ENCODE data around the gene MICAL2.

MICAL2 gene

DNA sequence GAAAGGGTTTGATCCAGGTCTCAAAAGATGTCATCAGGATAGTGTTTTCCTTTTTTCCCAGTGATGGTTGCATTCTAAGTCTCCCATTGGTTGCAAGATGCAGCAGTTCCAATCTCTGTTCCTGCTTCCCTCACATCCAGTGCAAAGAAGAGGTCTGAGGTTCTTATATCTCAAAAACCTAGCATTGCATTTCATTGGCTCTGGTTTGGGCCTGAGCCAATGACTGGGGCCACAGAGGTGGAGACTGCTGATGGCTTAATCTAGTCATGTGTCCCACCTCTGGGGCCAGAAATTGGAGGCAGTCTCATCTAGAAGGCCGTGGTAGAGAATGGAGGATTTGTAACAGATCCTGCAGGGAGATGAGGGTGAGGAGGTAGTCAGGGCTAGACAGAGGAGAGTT lies 13.2 kb upstream of the MICAL2 start:
- no peaks in the 10 kb centered on the region for H3K27me3 ChIP-seq
- no peak overlapping the region for H3K27ac ChIP-seq
- H3K36me3 ChIP-seq = no peaks in the 10 kb centered on the region
- H3K4me3 ChIP-seq = no peak overlapping the region
- H3K4me2 ChIP-seq = no peak overlapping the region
- peaks cover 30% of the 10 kb centered on the region for H3K4me1 ChIP-seq
- no peaks in the 10 kb centered on the region for H3K9me3 ChIP-seq
- no peaks in the 10 kb centered on the region for H4K20me1 ChIP-seq
- no peak for TF ChIP-seq Cebpa-rat (IDR thresholded peaks at IDR 0.05)
- H3K9ac ChIP-seq = no peak overlapping the region

DNA sequence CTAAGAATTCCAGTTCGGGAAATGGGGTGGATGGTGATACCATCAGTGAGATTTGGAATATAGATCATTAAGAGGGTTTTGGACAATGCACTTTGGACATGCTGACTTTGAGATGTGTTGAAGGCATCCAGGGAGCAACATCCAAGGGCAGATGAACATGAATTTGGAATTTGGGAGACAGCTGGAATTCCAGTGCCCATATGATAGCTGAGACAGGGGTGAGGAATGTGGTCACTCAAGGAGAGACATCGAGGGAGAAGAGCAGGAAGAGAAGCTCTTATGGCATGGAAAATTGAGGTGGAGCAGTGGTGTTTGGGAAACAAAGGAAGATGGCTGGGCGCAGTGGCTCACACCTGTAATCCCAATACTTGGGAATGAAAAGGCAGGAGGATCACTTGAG lies 11.8 kb upstream of the MICAL2 start:
- peaks cover 24% of the 10 kb centered on the region for H3K4me1 ChIP-seq
- no peak overlapping the region for H3K27ac ChIP-seq
- no peak for TF ChIP-seq Cebpa-rat (IDR thresholded peaks at IDR 0.05)
- no peaks in the 10 kb centered on the region for H3K36me3 ChIP-seq
- H3K9ac ChIP-seq = no peak overlapping the region
- no peak overlapping the region for H3K4me3 ChIP-seq
- no peaks in the 10 kb centered on the region; the same call in 1 of the 2 replicates for H3K27me3 ChIP-seq
- H3K4me2 ChIP-seq = peak overlapping the region; percentile 51
- no peaks in the 10 kb centered on the region for H3K9me3 ChIP-seq
- H4K20me1 ChIP-seq = no peaks in the 10 kb centered on the region

DNA sequence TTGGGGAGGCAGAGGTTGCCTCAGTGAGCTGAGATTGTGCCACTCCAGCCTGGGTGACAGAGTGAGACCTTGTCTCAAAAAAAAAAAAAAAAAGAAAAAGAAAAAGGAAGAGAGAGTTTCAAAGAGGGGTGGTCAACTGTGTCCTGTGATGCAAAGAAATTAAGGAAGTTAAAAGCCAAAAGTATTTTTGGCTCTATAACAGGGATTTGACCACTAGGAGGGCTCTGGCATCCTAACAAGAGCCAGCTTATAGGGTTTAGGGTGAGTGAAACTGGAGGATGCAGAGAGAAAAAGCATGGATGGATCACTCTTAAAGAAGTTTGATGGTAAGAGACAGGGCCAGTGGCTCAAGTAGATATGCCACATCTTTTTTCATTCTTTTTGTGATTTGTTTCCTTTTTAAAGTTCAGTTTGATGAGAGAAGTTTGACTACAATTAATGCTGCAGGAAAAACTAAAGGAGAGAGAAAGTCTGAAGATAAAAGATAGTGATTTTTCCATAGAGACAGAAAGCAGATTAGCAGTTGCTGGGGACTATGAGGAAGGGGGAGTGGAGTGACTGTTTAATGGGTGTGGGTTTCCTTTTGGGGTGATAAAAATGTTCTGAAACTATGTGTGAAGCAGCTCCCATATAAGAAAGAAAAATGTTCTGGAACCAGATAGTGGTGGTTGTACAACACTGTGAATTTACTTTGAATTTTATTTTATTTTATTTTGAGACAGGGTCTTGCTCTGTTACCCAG lies 11.1 kb upstream of the MICAL2 start:
- H3K4me1 ChIP-seq = peaks cover 24% of the 10 kb centered on the region
- H3K9ac ChIP-seq = no peak overlapping the region
- TF ChIP-seq Cebpa-rat (IDR thresholded peaks at IDR 0.05) = no peak
- H3K27ac ChIP-seq = no peak overlapping the region
- H4K20me1 ChIP-seq = no peaks in the 10 kb centered on the region
- H3K4me2 ChIP-seq = peak overlapping the region; percentile 51
- H3K9me3 ChIP-seq = no peaks in the 10 kb centered on the region
- H3K27me3 ChIP-seq = no peaks in the 10 kb centered on the region; the same call in 1 of the 2 replicates
- H3K4me3 ChIP-seq = no peak overlapping the region
- no peaks in the 10 kb centered on the region for H3K36me3 ChIP-seq

DNA sequence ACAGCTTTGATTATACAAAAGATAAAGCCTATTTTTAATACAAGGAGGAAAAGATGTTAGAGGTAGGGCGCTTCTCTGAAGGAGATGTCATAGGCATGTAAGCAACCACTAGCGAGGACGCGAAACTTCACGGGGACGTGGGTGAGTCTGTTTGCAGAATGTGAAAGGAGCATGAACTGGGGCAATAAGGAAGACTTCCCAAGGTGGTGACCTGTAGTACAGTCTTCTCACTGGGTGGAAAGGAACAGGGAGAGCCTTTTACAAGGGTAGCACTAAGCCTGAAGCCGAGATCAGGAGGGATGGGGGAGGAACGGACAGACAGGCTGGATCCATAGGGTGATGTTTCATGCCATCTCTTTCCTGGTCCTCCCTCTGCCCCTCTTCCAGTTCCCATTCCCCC lies 10.0 kb upstream of the MICAL2 start:
- H3K27me3 ChIP-seq = no peaks in the 10 kb centered on the region; the same call in 1 of the 2 replicates
- H3K27ac ChIP-seq = no peak overlapping the region
- no peak overlapping the region for H3K9ac ChIP-seq
- H3K36me3 ChIP-seq = no peaks in the 10 kb centered on the region
- H3K4me3 ChIP-seq = no peak overlapping the region
- peaks cover 32% of the 10 kb centered on the region for H3K4me1 ChIP-seq
- no peak for TF ChIP-seq Cebpa-rat (IDR thresholded peaks at IDR 0.05)
- no peaks in the 10 kb centered on the region for H4K20me1 ChIP-seq
- no peaks in the 10 kb centered on the region for H3K9me3 ChIP-seq
- peak overlapping the region; percentile 37 for H3K4me2 ChIP-seq

DNA sequence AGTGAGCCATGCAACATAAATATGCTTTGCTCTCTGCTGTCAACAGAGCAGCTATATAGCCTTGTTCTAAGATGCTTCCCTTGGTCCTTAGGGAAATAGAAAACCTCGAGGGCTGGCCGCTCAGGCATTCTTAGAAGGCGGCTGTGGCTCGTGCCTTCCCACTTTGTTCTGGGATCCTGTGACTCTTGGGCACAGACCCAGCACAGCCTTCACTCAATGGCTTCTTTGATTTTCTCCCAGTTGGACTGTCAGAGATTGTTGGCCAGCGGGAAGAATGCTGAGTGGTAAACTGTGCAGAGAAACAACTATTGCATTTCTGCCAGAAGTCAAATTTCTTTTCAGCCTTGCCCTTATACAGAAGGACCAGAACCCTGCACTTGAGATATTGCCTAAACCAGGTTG lies 9.5 kb upstream of the MICAL2 start:
- Histone ChIP-seq H3K36me3 (no peaks in the 10 kb centered on the region), H3K27ac (no peak overlapping the region)

DNA sequence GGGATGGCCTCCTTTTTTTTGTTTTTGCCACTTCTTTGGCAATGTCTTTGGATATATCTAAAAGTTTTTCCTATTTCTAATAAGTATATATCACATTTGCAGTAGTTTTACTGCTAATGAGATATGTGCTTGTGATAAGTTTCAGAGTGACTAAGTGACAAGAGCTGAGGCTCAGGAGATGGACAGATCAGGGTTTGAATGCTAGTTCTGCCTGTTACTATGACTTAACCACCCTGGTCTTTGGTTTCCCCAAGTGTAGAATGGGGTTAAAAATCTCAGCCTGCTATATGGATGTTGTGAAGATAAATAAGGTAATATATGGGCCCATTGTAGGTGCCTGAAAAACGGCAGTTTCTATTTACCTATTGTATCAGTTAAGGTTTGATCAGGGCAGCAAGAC lies 9.1 kb upstream of the MICAL2 start:
- Histone ChIP-seq H4K20me1 (no peaks in the 10 kb centered on the region), H3K27me3 (no peaks in the 10 kb centered on the region; the same call in 1 of the 2 replicates), H3K9ac (no peak overlapping the region), H3K36me3 (no peaks in the 10 kb centered on the region), H3K4me3 (no peak overlapping the region), H3K27ac (no peak overlapping the region), H3K9me3 (no peaks in the 10 kb centered on the region), H3K4me2 (no peak overlapping the region), H3K4me1 (peaks cover 41% of the 10 kb centered on the region)
- TF ChIP-seq Cebpa-rat (IDR thresholded peaks at IDR 0.05) = no peak

More for the DNA sequence above, 9.5 kb upstream of the MICAL2 start:
- Histone ChIP-seq H3K9me3 (no peaks in the 10 kb centered on the region), H3K4me2 (peak overlapping the region; percentile 37), H4K20me1 (no peaks in the 10 kb centered on the region), H3K4me1 (peaks cover 36% of the 10 kb centered on the region), H3K4me3 (no peak overlapping the region), H3K27me3 (no peaks in the 10 kb centered on the region; the same call in 1 of the 2 replicates), H3K9ac (no peak overlapping the region)
- no peak for TF ChIP-seq Cebpa-rat (IDR thresholded peaks at IDR 0.05)

DNA sequence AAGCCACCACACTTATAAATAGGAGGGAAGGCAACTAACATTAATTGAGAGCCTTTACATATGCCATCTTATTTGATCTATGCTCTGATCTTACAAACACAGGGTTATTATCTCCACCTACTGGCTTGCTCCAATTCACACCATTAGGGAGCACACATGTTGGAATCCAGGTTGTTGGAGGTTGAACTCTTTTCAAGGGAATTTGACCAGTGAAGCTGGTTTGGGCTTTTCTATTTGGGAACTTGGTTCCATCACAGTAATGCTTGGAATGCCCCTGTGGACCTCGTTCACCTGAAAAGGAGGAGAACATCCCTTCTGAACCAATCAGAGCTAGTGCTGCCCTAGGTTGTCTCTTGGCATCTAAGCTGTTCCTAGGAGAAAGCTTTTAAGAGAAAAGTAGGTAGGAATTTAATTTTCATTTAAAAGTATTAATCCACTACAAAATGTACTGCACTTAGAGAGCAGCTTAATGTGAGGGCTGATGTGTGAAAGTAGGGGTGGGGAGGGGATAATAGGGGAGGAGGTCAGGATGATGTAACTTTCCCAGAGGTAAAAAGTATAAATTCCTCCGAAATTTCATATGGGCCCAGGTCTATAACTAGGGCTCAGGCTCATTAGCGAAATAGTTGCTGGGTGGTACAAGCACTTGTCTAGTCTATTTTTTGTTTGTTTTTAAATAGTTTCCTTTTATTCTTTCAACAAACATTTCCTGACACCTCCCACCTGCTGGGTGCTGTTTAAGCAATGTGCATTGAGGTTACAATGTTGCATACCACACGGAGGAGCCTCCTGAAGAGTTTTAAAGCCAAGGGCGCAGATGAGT lies 7.6 kb upstream of the MICAL2 start:
- no peak overlapping the region for H3K9ac ChIP-seq
- H3K27me3 ChIP-seq = no peaks in the 10 kb centered on the region; the same call in 1 of the 2 replicates
- no peaks in the 10 kb centered on the region for H3K36me3 ChIP-seq
- no peaks in the 10 kb centered on the region for H3K9me3 ChIP-seq
- no peak overlapping the region for H3K4me3 ChIP-seq
- H3K4me1 ChIP-seq = peaks cover 49% of the 10 kb centered on the region
- no peak for TF ChIP-seq Cebpa-rat (IDR thresholded peaks at IDR 0.05)
- H3K4me2 ChIP-seq = no peak overlapping the region
- no peaks in the 10 kb centered on the region for H4K20me1 ChIP-seq
- no peak overlapping the region for H3K27ac ChIP-seq

DNA sequence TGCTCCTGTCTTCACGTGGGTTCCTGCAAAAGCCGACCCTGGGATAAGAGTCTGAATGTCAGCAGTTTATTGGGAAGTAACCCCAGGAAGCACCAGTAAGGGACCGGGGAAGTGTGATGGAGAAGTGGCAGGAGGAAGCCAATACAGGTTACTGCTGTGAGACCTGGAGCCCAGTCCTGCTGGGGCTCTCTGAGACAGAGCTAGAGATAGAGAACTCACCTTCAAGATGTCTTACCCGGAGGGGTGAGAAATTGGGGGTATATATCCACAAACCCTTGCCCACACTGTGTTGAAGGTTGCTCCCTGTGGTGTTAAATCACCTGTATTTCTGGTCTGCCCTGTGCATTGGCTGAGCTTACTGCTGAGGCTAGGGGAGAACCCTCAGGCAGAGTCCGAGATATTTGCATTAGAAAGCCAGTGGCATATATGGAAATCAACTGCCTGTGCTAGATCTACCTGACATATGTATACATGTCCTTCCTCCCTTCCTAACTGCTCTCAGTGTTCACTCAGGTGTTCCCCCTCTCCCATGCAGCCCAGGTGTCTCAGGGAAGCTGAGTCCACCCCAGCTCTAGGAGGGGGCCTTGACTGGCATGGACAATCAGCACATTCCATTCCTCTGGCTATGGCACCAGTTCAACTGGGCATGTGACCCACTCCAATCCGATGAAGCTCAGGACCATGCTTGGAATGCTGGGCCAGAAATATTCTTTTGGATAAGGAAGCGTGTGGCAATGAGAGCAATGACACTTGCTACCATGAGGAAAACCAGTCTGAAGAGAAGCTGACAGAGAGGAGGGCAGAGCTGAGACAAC lies 6.8 kb upstream of the MICAL2 start:
- Histone ChIP-seq H3K9ac (no peak overlapping the region), H3K4me1 (peaks cover 44% of the 10 kb centered on the region), H3K4me3 (no peak overlapping the region), H3K36me3 (no peaks in the 10 kb centered on the region), H3K27me3 (no peaks in the 10 kb centered on the region; the same call in 1 of the 2 replicates), H3K9me3 (no peaks in the 10 kb centered on the region), H3K27ac (no peak overlapping the region), H4K20me1 (no peaks in the 10 kb centered on the region), H3K4me2 (no peak overlapping the region)
- no peak for TF ChIP-seq Cebpa-rat (IDR thresholded peaks at IDR 0.05)

DNA sequence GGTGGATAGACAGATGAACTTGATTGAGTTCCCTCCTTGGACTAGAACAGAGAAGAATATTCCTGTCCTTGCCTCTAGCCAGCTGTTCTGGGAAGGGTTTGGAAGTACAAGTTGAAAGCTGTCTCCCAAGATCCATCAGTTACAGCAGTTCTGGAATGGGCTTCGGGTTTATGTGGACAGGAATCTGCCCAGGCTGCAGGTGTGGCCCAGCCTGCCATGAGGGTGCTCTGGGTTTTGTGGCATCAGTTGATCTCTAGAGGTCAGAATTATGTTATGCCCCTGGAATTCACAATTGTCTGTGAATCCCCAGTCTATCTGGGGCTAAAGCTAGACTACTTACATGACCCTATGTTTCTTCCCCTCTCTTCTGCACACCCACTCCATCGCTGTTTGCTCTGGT lies 4.9 kb upstream of the MICAL2 start:
- H3K36me3 ChIP-seq = no peaks in the 10 kb centered on the region
- no peak for TF ChIP-seq Cebpa-rat (IDR thresholded peaks at IDR 0.05)

More for the DNA sequence above, 4.9 kb upstream of the MICAL2 start:
- peaks cover 38% of the 10 kb centered on the region for H3K4me1 ChIP-seq
- H3K9ac ChIP-seq = no peak overlapping the region
- peak overlapping the region; percentile 63 for H3K4me2 ChIP-seq
- H3K27ac ChIP-seq = no peak overlapping the region
- no peak overlapping the region for H3K4me3 ChIP-seq
- no peaks in the 10 kb centered on the region for H4K20me1 ChIP-seq
- no peaks in the 10 kb centered on the region; the same call in 1 of the 2 replicates for H3K27me3 ChIP-seq
- no peaks in the 10 kb centered on the region for H3K9me3 ChIP-seq

All from BLaER1 (cell line).